DMS114 treated with DMSO at 0.1 percent for 48 hours (cell line): ENCODE data around the gene APBB2.

Source experiments
- DNase-seq: peaks from one replicate; lab custom pipeline; 2025; ENCODE audit not compliant: unreplicated experiment; lab: John Stamatoyannopoulos, UW

APBB2 gene

DNA sequence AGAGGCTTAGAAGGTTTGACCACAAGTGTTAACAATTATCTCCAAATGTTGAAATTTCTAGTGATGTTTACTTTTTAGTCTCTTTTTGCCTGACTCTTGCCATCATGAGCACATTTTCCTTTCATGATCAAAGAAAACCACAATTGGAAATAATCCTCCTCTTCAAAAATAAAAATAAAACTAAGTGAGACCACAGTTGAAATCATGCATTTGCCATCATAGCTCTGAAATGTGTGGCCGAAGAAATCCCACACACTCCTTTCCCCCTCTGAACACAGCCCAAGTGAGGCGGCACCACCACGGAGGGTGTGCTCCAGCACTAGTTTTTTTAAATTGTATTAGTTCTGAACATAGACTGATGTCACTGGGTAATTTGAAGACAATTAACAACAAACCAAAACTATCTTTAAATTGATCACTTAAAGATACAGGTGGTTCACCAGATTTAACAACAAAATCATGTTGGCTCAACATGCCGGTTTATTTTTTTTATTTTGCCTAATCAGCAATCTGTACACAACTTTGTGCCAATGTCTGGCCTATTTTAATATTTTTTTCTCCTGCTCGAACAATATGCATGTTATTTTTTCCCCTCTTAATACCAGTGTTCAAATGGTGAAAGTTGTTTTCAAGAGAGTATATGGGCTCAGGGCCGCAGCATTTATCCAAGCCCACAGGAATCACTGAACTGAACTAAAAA is 17.6 kb downstream of the APBB2 start:
- no peak for DNase-seq

DNA sequence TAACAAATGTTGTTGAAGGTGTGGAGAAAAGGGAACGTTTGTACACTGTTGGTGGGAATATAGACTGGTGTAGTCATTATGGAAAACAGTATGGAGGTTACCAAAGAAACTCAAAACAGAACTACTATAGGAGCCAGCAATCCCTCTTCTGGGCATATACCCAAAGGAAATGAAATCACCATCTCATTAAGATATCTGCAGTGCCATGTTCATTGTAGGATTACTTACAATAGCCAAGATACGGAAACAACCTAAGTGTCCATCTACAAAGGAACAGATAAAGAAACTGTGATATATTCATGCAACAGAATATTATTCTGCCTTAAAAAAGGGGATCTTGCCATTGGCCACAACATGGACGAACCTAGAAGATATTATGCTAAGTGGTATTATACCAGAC is 22.2 kb downstream of the APBB2 start:
- no peak for DNase-seq

DNA sequence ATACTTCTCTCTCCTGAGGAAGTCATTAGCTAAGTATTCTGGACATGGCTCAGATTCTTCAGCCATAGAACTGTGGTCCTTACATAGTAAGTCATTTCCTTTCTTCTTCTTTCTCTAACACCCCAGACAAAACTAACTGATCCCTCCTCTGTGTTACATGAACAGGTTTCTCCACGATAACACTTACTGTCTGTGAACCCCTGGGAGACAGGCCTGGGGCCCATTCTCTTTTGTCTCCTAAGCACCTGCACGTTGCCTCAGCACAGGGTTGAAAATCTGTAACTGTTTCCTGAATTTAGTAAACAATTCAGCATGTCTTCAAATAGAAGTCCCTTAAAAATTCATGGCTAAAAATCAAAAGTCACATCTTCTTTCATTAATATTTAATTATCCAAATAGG is 24.7 kb downstream of the APBB2 start:
- DNase-seq, result no peak

DNA sequence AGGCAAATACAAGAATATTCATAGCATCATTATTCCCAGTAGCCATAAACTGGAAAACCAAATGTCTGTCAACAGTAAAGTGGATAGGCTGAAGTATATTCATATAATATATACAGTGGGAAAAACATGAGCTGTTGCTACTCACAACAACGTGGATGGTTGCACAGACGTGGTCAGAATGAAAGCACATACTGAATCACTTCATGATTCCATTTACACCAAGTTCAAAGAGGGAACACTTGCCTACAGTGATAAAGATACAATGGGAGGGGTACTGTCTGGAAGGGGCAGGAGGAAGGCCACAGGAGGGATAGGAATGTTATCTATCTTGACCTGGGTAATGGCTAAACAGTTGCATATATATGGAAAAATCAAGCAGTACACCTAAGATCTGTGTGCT is 25.3 kb downstream of the APBB2 start:
- DNase-seq, result no peak

DNA sequence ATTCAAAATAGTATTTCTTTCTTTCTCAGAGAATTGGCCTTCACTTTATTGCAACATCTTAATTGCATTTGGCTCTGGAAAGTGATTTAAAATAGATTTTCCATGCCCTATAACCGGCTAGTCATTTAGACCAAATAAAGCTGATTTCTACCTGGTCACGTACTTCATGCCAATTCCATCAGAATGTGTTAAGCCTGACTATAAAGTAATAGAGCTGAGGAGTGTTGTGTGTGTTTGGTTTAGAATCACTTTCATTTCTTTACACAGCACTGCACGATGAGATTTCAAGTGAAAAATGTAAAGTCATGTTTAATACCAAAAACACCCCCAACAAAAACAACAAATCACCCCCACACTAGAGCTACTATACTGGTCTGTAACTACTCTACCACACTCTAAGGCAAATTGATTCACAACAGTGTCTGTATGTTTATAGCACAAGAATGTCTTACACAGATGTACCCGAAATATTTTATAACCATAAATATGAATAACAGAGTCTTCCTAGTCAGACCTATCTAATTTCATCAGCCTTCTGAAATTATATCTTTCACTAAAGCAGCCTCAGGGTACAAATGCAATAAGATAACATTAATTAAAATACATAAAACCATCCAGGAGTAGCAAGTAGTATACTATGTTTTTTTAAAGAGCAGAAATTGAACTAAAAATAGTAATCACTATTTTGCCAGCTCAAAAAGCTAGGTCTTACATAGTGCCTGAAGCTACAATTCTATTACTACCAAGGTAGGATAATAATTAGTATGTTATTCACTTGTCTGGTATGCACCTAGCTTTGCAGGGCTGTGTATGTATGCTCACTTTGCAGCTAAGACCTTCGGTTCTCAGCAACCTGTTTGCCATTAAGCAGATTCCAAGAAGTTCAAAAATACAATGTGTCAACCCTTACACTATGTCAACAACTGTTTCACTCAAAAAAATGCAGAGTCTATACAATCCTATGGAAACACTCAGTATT is 28.4 kb downstream of the APBB2 start:
- DNase-seq, result no peak

DNA sequence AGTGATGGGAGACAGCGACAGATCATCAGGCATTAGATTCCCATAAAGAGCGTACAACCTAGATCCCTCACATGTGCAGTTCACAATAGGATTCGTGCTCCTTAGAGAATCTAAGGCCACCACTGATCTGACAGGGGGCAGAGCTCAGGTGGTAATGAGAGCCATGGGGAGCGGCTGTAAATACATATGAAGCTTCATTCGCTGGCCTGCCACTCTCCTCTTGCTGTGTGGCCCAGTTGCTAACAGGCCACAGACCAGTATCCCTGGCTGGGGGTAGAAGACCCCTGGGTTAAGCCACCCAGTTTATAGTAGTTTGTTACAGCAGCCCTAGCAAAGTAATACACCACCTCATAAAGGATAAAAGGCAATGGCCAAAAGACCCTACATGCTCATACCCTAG is 30.3 kb downstream of the APBB2 start:
- no peak for DNase-seq

DNA sequence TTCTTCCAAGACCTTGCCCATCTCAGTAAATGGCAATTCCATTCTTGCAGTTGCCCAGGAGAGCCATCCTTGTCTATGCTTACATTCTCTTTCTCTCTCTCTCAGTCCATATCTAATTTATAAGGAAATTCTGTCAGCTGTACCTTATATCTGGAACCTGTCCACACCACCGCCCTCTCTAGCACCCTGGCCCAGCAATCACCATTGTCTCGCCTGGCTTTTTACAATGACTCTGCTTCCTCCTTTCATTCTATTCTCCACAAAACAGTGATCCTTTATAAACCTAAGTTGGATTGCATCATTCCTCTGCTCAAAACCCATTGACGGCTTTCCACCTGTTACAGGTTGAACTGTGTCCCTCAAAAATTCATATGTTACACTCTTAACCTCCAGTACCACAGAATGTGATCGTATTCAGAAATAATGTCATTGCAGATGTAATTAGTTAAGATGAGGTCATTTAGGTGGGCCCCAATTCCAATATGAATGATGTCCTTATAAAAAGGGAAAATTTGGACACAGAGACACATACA is 31.3 kb downstream of the APBB2 start:
- DNase-seq, result no peak

DNA sequence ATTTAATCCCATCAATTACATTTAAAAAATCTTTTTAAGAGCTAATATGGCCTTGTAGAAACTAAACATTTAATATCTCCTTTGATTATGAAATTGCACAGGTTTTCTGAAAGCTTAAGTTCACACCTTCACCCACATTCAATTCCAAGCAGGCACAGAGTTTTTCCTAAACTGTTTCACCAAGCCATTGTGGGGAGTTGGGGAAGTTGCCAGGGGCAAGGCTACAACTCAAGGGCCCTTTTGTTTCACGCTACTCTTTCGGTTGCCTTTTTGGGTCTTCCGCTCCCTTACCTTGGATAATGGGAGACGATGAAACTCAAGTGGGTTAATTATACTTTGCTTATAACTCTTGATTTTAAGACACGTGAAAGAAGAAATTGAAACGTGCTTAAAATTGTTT is 33.3 kb downstream of the APBB2 start:
- no peak for DNase-seq

DNA sequence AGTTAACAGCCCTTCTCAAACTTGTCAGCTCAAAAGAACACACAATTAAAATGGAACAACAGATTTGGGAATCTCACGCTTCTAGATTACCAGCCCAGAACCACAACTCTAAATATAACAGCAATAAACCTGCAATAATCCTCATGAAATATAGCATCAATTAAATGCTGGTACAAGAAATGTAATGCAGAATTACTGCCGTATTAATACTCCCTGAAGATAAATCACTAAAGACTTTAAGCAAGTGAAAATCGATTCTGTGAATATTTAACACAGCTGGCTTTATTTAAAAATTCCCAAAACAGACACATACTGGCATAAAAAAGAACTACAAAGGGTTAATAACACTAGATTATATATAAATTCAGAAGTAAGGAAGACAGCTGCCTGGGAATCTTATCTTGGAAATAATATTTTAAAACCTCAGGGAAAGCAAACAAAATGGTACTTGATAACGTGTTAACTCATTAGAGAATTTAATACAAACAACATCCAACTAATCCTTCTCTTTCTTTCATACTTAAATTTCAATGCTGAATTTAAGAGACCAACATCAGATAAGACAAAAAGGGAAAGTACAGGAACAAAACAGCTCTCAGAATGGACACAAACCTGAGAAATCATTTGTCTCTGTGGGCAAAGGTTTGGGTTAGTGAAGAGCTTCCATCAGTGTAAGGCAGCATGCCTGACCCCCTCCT is 34.7 kb downstream of the APBB2 start:
- DNase-seq, result no peak

DNA sequence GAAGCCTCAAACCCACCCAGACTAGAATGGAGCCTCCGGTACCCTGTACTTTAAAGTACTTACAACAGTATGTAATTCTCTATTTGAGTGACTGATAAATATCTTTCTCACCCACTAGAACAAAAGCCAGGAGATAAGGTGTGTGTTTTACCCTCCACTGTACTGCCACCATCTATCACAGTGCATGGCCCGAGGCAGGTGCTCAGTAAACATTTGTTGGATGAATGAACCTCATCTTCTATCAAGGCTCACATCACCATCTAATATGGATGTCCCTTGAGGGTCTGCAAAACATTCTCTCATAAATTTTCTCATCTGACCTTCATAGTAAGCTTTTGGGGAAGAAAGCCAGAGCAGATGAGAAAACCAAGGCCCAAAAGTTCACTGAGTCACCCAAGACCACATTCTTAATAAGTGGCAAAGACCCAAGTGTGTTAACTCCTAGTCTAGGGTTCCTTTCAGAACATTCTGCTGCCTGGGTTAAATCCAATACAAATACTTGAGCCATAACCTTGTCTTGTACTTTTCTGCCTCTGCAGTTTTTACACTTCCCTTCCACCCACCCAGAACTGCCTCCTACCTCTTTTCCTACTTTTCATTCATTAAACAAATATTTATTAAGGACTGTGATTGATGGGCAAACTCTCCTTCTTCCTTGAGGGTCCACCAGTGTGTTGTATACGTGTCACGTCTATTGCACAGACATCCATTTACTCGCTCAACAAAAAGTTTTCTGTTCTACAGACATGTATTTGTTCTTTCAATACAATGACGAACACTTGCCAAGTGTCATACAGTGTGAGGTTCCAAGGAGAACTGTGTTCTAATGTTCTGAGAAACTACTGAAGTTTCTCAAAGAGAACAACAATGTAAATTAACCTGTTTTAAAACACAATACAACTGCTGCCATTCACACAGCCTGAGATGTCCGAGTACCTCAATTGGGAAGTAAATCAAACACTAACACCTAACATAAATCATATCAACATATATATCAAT is 35.7 kb downstream of the APBB2 start:
- no peak for DNase-seq

DNA sequence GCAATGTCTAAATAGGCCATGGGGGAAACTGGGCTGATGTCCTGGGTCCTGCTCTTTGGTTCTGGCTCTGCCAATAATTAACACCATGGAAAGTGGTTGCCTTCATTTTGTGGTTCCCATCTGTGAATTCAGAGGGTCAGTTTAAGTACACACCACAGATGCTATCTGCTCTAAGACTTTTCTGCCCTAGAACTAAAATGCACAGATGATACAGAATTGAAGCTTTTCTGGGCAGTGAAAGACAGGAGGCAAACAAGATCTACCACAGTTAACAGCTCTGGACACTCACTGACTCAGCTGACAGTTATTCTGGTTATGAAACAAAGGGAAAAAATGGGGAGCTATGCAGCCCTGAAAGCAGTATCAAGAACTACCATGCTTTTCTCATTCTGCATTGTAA is 37.3 kb downstream of the APBB2 start:
- DNase-seq, result no peak

DNA sequence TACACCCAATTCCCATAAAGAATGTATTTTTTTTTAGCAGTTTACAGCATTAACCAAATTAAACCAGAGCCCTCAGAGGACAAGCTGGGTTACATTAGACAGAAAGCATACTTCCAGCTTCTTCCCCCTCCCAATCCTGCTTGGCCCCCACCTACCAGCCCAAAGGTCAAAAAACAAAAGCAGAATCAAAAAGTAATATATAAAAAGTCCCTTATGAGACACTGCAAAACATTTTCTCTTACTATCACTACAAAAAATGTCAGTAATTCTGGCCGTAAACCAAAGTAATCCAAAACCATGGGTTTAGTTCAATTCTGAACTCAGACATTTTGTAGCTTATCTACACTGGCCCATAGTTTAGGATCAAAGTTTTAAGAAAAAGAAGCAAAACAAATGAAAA is 38.0 kb downstream of the APBB2 start:
- DNase-seq, result no peak

DNA sequence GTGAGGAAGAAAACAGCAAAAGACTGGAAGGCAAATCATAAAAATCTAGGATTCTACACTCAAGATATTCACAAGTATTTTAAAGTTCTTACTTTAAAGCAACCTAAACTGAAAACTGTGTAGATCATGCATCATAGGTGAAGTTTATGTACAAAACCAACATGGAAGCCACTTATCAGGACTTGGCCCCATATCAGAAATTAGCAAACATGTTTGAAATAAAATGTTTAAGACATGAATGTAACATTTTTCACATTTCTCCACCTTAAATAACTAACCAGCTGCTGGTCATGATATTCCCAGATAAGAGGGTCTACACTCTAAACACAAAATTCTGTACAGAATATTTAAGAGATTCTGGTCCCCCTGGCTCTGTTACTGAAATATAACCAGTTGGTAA is 38.5 kb downstream of the APBB2 start:
- DNase-seq, result no peak

DNA sequence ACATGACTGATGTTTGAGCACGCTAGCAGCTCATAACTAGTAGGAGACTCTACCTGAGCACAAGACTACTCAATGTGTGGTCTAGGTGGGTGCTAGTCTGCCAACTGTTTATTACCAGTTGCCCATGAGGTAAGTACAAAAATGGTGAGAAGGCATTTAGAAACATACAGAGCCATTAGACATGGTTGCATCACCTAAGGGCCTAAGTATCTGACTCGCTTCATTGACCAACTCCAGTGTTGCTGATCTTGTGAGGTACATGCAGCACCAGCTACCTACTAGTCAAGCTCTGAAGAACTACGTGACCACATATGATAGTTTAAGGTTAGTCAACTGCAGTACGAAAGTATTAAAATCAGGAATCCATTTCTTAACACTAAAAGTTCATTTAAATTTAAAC is 39.9 kb downstream of the APBB2 start:
- no peak for DNase-seq

DNA sequence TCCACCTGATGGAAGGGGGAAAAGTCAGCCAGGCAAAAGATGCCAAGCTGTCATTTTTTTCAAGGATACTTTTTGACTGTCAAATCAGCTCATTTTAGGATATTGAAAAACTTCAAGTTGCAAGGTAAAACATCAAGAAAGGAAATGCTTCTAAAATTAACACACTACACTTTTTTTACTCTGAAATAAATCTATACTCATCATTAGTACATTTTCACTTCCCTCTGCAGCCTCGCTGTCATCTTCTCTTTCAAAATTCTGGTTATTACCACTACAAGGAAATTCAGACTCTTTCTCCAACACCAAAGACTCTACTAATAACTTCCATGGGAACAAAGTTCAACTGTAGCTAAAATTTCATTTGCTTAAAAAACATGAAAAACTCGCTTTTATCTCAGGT is 41.6 kb downstream of the APBB2 start:
- no peak for DNase-seq

DNA sequence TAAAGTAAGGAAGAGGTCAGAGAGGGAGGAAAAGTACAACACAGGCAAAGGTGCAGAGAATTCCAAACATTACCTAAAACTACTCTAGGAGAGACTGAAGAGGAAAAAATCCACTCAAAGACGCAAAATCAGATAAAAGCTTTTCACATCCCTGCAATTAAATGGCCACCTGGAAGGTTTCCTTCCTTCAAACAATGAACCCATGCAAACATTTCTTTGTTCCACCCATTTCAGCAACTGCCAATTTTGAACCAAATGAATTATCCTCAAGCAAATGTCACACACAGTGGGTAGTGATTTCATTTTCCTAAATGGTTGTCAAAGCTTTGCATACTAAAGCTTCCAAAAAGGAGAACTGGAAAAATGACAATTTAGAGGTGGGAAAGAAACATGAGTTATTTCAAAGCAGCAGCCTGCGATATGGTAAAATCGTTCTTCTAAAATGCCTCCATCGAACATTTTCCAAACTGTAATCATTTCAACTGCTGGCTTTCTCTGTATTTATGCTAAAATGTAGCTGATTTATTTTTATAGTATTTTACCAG is 45.0 kb downstream of the APBB2 start:
- no peak for DNase-seq

DNA sequence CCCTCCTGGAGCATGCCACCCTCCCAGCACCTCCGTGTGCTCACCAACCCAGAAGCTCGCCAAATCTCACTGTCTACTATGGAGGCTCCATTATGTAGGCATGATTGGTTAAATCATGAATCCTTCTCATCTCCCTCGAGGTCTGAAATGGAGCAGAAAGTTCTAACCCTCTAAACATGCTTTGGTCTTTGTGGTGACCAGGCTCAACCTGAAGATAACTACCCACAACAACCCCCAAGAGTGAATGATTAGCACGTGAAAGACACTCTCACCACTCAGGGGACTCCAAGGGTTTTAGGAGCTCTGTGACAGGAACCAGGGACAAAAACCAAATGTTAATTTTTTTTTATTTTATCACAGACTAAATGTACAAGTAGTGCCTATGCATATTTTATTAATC is 47.2 kb downstream of the APBB2 start:
- DNase-seq, result no peak

DNA sequence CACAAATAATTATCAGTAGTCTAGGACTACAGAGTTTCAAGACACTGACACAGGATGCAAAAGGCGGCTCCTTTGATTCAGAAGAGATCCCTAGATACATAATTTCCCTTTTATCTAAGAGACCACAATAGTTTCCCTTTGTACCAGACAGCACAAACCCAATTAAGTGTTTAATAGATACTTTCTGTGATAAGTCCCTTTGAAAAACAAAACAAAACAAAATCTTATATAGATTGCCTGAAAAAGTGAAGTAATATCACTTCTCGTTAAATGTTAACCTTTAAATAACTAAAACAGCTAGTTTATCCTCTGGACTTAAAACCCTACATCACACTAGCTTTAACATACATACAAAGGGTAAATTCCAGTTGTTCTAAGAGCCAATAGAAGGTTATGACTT is 49.9 kb downstream of the APBB2 start:
- no peak for DNase-seq

DNA sequence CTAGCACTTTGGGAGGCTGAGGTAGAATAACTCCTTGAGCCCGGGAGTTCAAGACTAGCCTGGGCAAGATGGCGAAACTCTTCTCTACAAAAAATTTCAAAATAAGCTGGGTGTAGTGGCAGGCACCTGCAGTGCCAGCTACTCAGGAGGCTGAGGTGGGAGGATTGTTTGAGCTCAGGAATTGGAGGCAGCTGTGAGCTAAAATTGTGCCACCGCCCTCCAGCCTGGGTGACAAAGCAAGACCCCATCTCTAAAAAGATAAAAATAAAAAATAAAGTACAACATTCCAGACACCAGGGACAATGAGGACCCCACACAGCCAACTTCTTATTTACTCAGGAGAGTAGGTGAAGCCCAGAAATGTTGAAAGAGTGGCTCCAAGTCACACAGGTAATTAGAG is 53.0 kb downstream of the APBB2 start:
- no peak for DNase-seq

DNA sequence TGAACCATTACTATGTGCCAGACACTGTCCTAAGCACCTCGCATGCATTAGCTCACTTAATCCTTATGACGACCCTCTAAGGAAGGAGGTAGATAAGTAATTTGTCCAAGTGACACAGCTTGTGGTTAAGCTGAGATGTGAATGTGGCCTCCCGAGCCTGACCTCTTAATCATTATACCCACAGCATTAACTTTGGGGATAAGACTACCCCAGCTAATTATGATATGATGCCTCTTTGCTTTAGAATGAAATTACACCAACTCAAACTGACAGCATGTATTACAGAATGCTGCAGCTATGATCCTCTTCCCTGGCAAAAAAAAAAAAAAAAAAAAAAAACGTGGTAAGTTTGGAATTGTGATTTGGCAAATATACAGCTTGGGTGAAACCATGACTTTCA is 53.5 kb downstream of the APBB2 start:
- DNase-seq, result no peak
